HG03095 (cell line): ENCODE data around the gene ZNF219.

Source experiments
- ATAC-seq: cut with Tn5 transposase; IDR thresholded peaks from one replicate; pipeline ENCODE4 v1.9.1; 2021; ENCODE audit warnings: moderate library complexity; ENCODE audit not compliant: unreplicated experiment

ZNF219 gene

GRCh38 chr14:21102521-21103410 is 4.3 kb upstream of the ZNF219 start:
- no peak for ATAC-seq

- no peak for ATAC-seq
Observed at GRCh38 chr14:21101802-21102413, 3.5 kb upstream of the ZNF219 start.

- no peak for ATAC-seq
Observed at GRCh38 chr14:21100931-21101330, 2.5 kb upstream of the ZNF219 start, which contains the start of gene TMEM253. Gene TMEM253, plus strand, starts transcription at chr14:21101066. Its CDS starts 278 bp downstream, at chr14:21101344.

- ATAC-seq: no peak
Observed at GRCh38 chr14:21099596-21099985, 1.1 kb upstream of the ZNF219 start.

GRCh38 chr14:21098892-21099595 is 589 bp upstream of the ZNF219 start:
- ATAC-seq: no peak

- ATAC-seq: no peak
Observed at GRCh38 chr14:21097636-21098075, 799 bp downstream of the ZNF219 start.

GRCh38 chr14:21096978-21097635 is 1.3 kb downstream of the ZNF219 start:
- no peak for ATAC-seq

- ATAC-seq: no peak
Observed at GRCh38 chr14:21096438-21096837, 2.0 kb downstream of the ZNF219 start.

GRCh38 chr14:21095430-21096205 is 2.8 kb downstream of the ZNF219 start:
- ATAC-seq: no peak

- no peak for ATAC-seq
Observed at GRCh38 chr14:21093769-21094681, 4.4 kb downstream of the ZNF219 start.

GRCh38 chr14:21093018-21093417 is 5.4 kb downstream of the ZNF219 start:
- no peak for ATAC-seq

GRCh38 chr14:21092273-21093011 is 6.0 kb downstream of the ZNF219 start:
- ATAC-seq: peak; percentile 76

- no peak for ATAC-seq
Observed at GRCh38 chr14:21091821-21092272, 6.6 kb downstream of the ZNF219 start.

- no peak for ATAC-seq
Observed at GRCh38 chr14:21090940-21091663, 7.4 kb downstream of the ZNF219 start.

- no peak for ATAC-seq
Observed at GRCh38 chr14:21090194-21090939, 8.1 kb downstream of the ZNF219 start.

GRCh38 chr14:21089877-21090193 is 8.6 kb downstream of the ZNF219 start:
- ATAC-seq: no peak

- ATAC-seq: no peak
Observed at GRCh38 chr14:21089271-21089670, 9.2 kb downstream of the ZNF219 start.
